Keratinocyte (primary cell): ENCODE data around the gene LRRC9.

Experiments
- CTCF ChIP-seq, 3 experiments: IDR thresholded peaks in 1 of 3; conservative IDR thresholded peaks in 1 of 3; optimal IDR thresholded peaks in 1 of 3; 2 replicates in 2 of 3; 3 replicates in 1 of 3; pipeline versions ENCODE3 to v1.5.1; 2011; ENCODE audit warnings: low read length in 3 of 3, mild to moderate bottlenecking in 3 of 3, moderate library complexity in 2 of 3, control low read depth in 1 of 3, inconsistent platforms in 1 of 3; ENCODE audit not compliant: insufficient read depth in 2 of 3; ENCODE audit errors: extremely low read depth in 1 of 3
- EZH2 ChIP-seq: IDR thresholded peaks from one replicate; pipeline ENCODE4 v1.6.1; 2012; ENCODE audit warnings: inconsistent platforms, mild to moderate bottlenecking, low read length, moderate library complexity

- TF ChIP-seq CTCF (optimal IDR thresholded peaks at IDR 0.05 in 1 of 3, IDR thresholded peaks at IDR 0.05 in 1 of 3, conservative IDR thresholded peaks at IDR 0.05 in 1 of 3; ENCODE audit: extremely low read depth in 1 of 3, insufficient read depth in 2 of 3, low read length in 3 of 3), result no peak
- TF ChIP-seq EZH2, result no peak
Measured at GRCh38 chr14:60089221-60089620, 169.3 kb downstream of the LRRC9 start.
